H1 (cell line): ENCODE data around the gene MTO1. TPM values are rescaled to one million over a fixed set of nuclear protein-coding genes. Genes with fewer than 3 reads are reported as not detected.

ENCODE experiments used
- CTCF ChIA-PET: fragments of 300-600 bp; sonication (Branson Sonifier 250); formaldehyde crosslinking; loops from one replicate; lab custom pipeline; 2021; ENCODE audit not compliant: partially characterized antibody; lab: Charles Lee
- POLR2A ChIA-PET: fragments of 300-600 bp; sonication (Branson Sonifier 250); formaldehyde crosslinking; loops from one replicate; lab custom pipeline; 2021; ENCODE audit warnings: inconsistent platforms; ENCODE audit not compliant: partially characterized antibody; lab: Charles Lee
- DNase-seq, 2 experiments: peaks; one replicate each; pipeline versions ENCODE4 v3.0.0 to v3.0.0-alpha.2; 2010 to 2022; ENCODE audit warnings: low spot score in 2 of 2, low read depth in 1 of 2, mixed read lengths in 1 of 2
- FAIRE-seq: peaks from 2 replicates; lab custom pipeline; 2011; peaks lifted over from hg19 to GRCh38; lab: Jason Lieb, UNC
- H2AFZ ChIP-seq: 2 replicates; pipeline ENCODE4 v1.8.1; 2012; ENCODE audit warnings: low read length, inconsistent platforms
- H2AK5ac ChIP-seq: 2 replicates; pipeline ENCODE4 v1.6.1; 2013; ENCODE audit warnings: low read depth, low read length
- H2BK120ac ChIP-seq: replicated peaks from 2 replicates; pipeline ENCODE3; 2013; ENCODE audit warnings: low read depth, low read length, inconsistent platforms
- H2BK12ac ChIP-seq: 2 replicates; pipeline ENCODE4 v1.6.1; 2013; ENCODE audit warnings: low read depth, low read length
- H2BK15ac ChIP-seq: 2 replicates; pipeline ENCODE4 v1.6.1; 2013; ENCODE audit warnings: low read length
- H2BK20ac ChIP-seq: 2 replicates; pipeline ENCODE4 v1.6.1; 2013; ENCODE audit warnings: low read length
- H2BK5ac ChIP-seq: 2 replicates; pipeline ENCODE4 v1.6.1; 2013; ENCODE audit warnings: low read depth, low read length
- H3K14ac ChIP-seq: 2 replicates; pipeline ENCODE4 v1.6.1; 2013; ENCODE audit warnings: inconsistent platforms; ENCODE audit not compliant: insufficient read length
- H3K18ac ChIP-seq: 2 replicates; pipeline ENCODE4 v1.6.1; 2013; ENCODE audit warnings: low read length; ENCODE audit errors: extremely low read depth
- H3K23ac ChIP-seq: 2 replicates; pipeline ENCODE4 v1.6.1; 2013; ENCODE audit warnings: inconsistent platforms; ENCODE audit not compliant: insufficient read length
- H3K23me2 ChIP-seq: 2 replicates; pipeline ENCODE4 v1.6.1; 2013; ENCODE audit warnings: low read depth, low read length
- H3K27ac ChIP-seq: 2 replicates; pipeline ENCODE4 v1.6.1; 2011; ENCODE audit warnings: low read depth, low read length, inconsistent platforms
- H3K27me3 ChIP-seq, 4 experiments: replicated peaks in 1 of 4; 1 replicate in 1 of 4; 2 replicates in 3 of 4; pipeline versions ENCODE4 v1.6.1 to v1.8.1; 2011 to 2013; ENCODE audit warnings: low read length in 3 of 4, mild to moderate bottlenecking in 3 of 4, inconsistent platforms in 2 of 4, mixed read lengths in 2 of 4, moderate library complexity in 1 of 4; ENCODE audit not compliant: control insufficient read depth in 3 of 4, insufficient read depth in 3 of 4; ENCODE audit errors: extremely low read depth in 1 of 4
- H3K36me3 ChIP-seq, 4 experiments: 2 replicates each; pipeline versions ENCODE4 v1.6.1 to v1.8.1; 2011 to 2013; ENCODE audit warnings: mild to moderate bottlenecking in 4 of 4, low read length in 3 of 4, moderate library complexity in 2 of 4, control low read depth in 1 of 4, inconsistent platforms in 1 of 4; ENCODE audit not compliant: insufficient read depth in 4 of 4, control insufficient read depth in 2 of 4
- H3K4ac ChIP-seq: replicated peaks from 2 replicates; pipeline ENCODE3; 2013; ENCODE audit warnings: low read length, low read depth, mixed read lengths, inconsistent platforms; ENCODE audit not compliant: insufficient read length
- H3K4me1 ChIP-seq, 4 experiments: replicated peaks in 1 of 4; 1 replicate in 1 of 4; 2 replicates in 3 of 4; pipeline versions ENCODE4 v1.6.1 to v1.8.1; 2011 to 2013; ENCODE audit warnings: low read length in 3 of 4, inconsistent platforms in 2 of 4, mixed read lengths in 1 of 4; ENCODE audit not compliant: insufficient read depth in 4 of 4, control insufficient read depth in 3 of 4
- H3K4me2 ChIP-seq, 2 experiments: 2 replicates each; pipeline versions ENCODE4 v1.6.1 to v1.8.1; 2011 to 2013; ENCODE audit warnings: low read depth in 2 of 2, low read length in 2 of 2, control low read depth in 1 of 2, inconsistent platforms in 1 of 2, mild to moderate bottlenecking in 1 of 2; ENCODE audit not compliant: insufficient read depth in 1 of 2
- H3K4me3 ChIP-seq, 4 experiments: fragments of 200-600, 300-600 bp in 1 of 4; sonication (generic), shearing (Covaris generic), sonication (Bioruptor Twin) in 1 of 4; 2 replicates each; pipeline versions ENCODE4 v1.5.1 to v1.8.1; 2011 to 2016; ENCODE audit warnings: low read length in 4 of 4, low read depth in 3 of 4, control low read depth in 2 of 4, inconsistent platforms in 2 of 4, mild to moderate bottlenecking in 2 of 4, mixed read lengths in 1 of 4, moderate library complexity in 1 of 4; ENCODE audit not compliant: insufficient read depth in 2 of 4; ENCODE audit errors: extremely low read depth in 1 of 4
- H3K56ac ChIP-seq: replicated peaks from 2 replicates; pipeline ENCODE3; 2013; ENCODE audit warnings: low read depth, mild to moderate bottlenecking, mixed read lengths, low read length, inconsistent platforms; ENCODE audit not compliant: insufficient read length
- H3K79me1 ChIP-seq: 2 replicates; pipeline ENCODE4 v1.6.1; 2013; ENCODE audit warnings: low read depth, low read length, control low read depth
- H3K79me2 ChIP-seq, 2 experiments: 2 replicates each; pipeline versions ENCODE4 v1.6.1 to v1.8.1; 2012 to 2013; ENCODE audit warnings: low read length in 2 of 2, mild to moderate bottlenecking in 2 of 2, inconsistent platforms in 1 of 2; ENCODE audit not compliant: insufficient read depth in 2 of 2, control insufficient read depth in 1 of 2
- H3K9ac ChIP-seq, 4 experiments: replicated peaks in 1 of 4; 1 replicate in 1 of 4; 2 replicates in 3 of 4; pipeline versions ENCODE4 v1.6.1 to v1.8.1; 2011 to 2013; ENCODE audit warnings: low read depth in 3 of 4, low read length in 3 of 4, control low read depth in 2 of 4, mild to moderate bottlenecking in 2 of 4, moderate library complexity in 2 of 4, inconsistent platforms in 1 of 4; ENCODE audit errors: extremely low read depth in 1 of 4
- H3K9me3 ChIP-seq, 2 experiments: 2 replicates each; pipeline versions ENCODE4 v1.6.1 to v1.8.1; 2012 to 2013; ENCODE audit warnings: mild to moderate bottlenecking in 2 of 2, moderate library complexity in 2 of 2, control low read depth in 1 of 2, inconsistent platforms in 1 of 2, low read depth in 1 of 2, low read length in 1 of 2, mixed read lengths in 1 of 2; ENCODE audit not compliant: insufficient read depth in 2 of 2
- H4K20me1 ChIP-seq, 2 experiments: replicated peaks in 1 of 2; 2 replicates each; pipeline versions ENCODE3 to v1.8.1; 2011 to 2013; ENCODE audit warnings: inconsistent platforms in 2 of 2, low read length in 2 of 2, mild to moderate bottlenecking in 1 of 2; ENCODE audit not compliant: insufficient read depth in 2 of 2, control insufficient read depth in 1 of 2
- H4K5ac ChIP-seq: 2 replicates; pipeline ENCODE4 v1.6.1; 2013; ENCODE audit warnings: low read length, low read depth, mixed read lengths, inconsistent platforms; ENCODE audit not compliant: insufficient read length
- H4K8ac ChIP-seq: 2 replicates; pipeline ENCODE4 v1.8.0; 2013; ENCODE audit warnings: mild to moderate bottlenecking, moderate library complexity, low read length, inconsistent platforms; ENCODE audit not compliant: insufficient read depth; ENCODE audit errors: extremely low read depth
- H4K91ac ChIP-seq: replicated peaks from 2 replicates; pipeline ENCODE3; 2013; ENCODE audit warnings: low read length, mixed read lengths, inconsistent platforms; ENCODE audit not compliant: insufficient read length
- CREB1 ChIP-seq: IDR thresholded peaks from 2 replicates; pipeline ENCODE4 v1.6.1; 2012; ENCODE audit warnings: inconsistent platforms
- NANOG ChIP-seq: IDR thresholded peaks from 2 replicates; pipeline ENCODE4 v1.6.1; 2011; ENCODE audit warnings: low read length, low read depth, mild to moderate bottlenecking, inconsistent platforms; ENCODE audit not compliant: insufficient read depth, poor library complexity, severe bottlenecking
- WGBS, 2 experiments: shearing (Covaris generic) in 1 of 2; methylation state at CpG; one replicate each; pipeline versions ENCODE4 v1.1.6 to v1.1.7; 2013 to 2015; ENCODE audit warnings: low lambda C conversion rate in 2 of 2, mixed read lengths in 2 of 2, inconsistent platforms in 1 of 2, low coverage in 1 of 2, missing lambda C conversion rate in 1 of 2; ENCODE audit not compliant: insufficient replicate concordance in 2 of 2, insufficient coverage in 1 of 2, insufficient read length in 1 of 2; ENCODE audit errors: extremely low coverage in 1 of 2, missing lambda C conversion rate in 1 of 2; 5-methylcytosine and 5-hydroxymethylcytosine counted together
- polyA plus RNA-seq, 7 experiments: library from polyadenylated mRNA; depleted of rRNA in 3 of 7; stranded (reverse) in 5 of 7; unstranded in 2 of 7; fragments of >200 nt in 5 of 7; fragments of 200-250 nt in 2 of 7; gene quantifications; 1 replicate in 5 of 7; 2 replicates in 1 of 7; 4 replicates in 1 of 7; pipeline versions ENCODE4 v1.2.1 to v1.2.3, GENCODE V29; 2011 to 2013; ENCODE audit warnings: missing spikeins in 2 of 7, mixed read lengths in 2 of 7
- total RNA-seq: library from RNA; stranded (reverse); fragmentation: NEBNext Ultra II Directional; extraction: Animal tissue kit (Norgen Biotek cat#: 25700); gene quantifications from 2 replicates; pipeline ENCODE4 v1.2.1, GENCODE V29; 2021

MTO1 gene
- total and polyA plus RNA-seq, 2 of the 8 experiments (the other 6 are each of a cell fraction or from before 2014, with no cell fraction given) = 20.9 to 31.6 TPM

DNA sequence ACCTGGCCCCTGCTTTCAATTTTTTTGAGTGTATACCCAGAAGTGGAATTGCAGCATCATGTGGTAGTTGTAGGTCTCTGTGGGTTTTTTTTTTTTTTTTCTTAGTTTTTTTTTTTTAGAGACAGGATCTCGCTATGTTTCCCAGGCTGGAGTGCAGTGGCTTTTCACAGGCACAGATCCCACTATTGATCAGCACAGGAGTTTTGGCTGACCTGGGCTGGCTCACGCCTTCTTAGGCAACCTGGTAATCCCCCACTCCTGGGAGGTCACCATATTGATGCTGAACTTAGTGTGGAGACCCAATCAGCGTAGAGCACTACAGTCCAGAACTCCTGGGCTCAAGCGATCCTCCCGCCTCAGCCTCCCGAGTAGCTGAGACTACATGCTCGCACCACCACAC lies 25.9 kb downstream of the MTO1 start:
- H2BK12ac ChIP-seq = no peak overlapping the region
- no peak overlapping the region for H4K8ac ChIP-seq
- H4K20me1 ChIP-seq = no peaks in the 10 kb centered on the region
- H3K27ac ChIP-seq = no peak overlapping the region
- H3K4ac ChIP-seq = no peak overlapping the region
- ChIA-PET POLR2A (interaction anchor here (0.6 to 2.5 kb wide), 9 partner anchors 9 to 167 kb away, joined by 3 to 8 read pairs (median 4); partner anchors contain the start of gene EEF1A1), CTCF (interaction anchor here (1.1 to 2.2 kb wide), 2 partner anchors 10 to 123 kb away, joined by 3 to 7 read pairs; no protein-coding TSS in a partner anchor)
- no peak overlapping the region for H3K23ac ChIP-seq
- H3K36me3 ChIP-seq = peaks cover 5 to 46% (median 26%) of the 10 kb centered on the region in 4 experiments; a peak in 7 of 8 replicates
- H3K4me3 ChIP-seq = no peak overlapping the region
- DNase-seq = no peak
- no peak for FAIRE-seq
- no peak overlapping the region for H3K4me2 ChIP-seq
- no peak overlapping the region for H4K91ac ChIP-seq
- H3K4me1 ChIP-seq = no peaks in the 10 kb centered on the region
- no peaks in the 10 kb centered on the region for H3K79me1 ChIP-seq
- H2BK120ac ChIP-seq = no peak overlapping the region
- H3K23me2 ChIP-seq = no peaks in the 10 kb centered on the region
- no peak overlapping the region for H2AK5ac ChIP-seq
- no peak overlapping the region for H2BK5ac ChIP-seq
- H3K56ac ChIP-seq = no peak overlapping the region
- H2AFZ ChIP-seq = no peak overlapping the region
- no peaks in the 10 kb centered on the region for H3K79me2 ChIP-seq
- no peak overlapping the region for H4K5ac ChIP-seq
- H3K9ac ChIP-seq = no peak overlapping the region
- H3K18ac ChIP-seq = no peak overlapping the region
- no peak overlapping the region for H3K14ac ChIP-seq
- WGBS, 2 experiments = 92% methylated on average over 6 of the region's 7 CpGs; no CpG with 5 or more reads in 1 of the 2 experiments
- no peaks in the 10 kb centered on the region for H3K9me3 ChIP-seq
- no peak overlapping the region for H2BK15ac ChIP-seq
- H2BK20ac ChIP-seq = no peak overlapping the region
- TF ChIP-seq CREB1 = no peak
- TF ChIP-seq NANOG = no peak
- H3K27me3 ChIP-seq = no peaks in the 10 kb centered on the region
